GM12874 (cell line): Measurements from ENCODE around the gene DTX3.

Source experiments
- CTCF ChIP-seq: IDR thresholded peaks from 2 replicates; pipeline ENCODE4 v1.5.1; 2011; ENCODE audit warnings: low read depth, mild to moderate bottlenecking, control low read depth, low read length, moderate library complexity; ENCODE audit not compliant: insufficient read depth

Gene DTX3

GRCh38 chr12:57626111-57626920, 21.7 kb downstream of the DTX3 start:
- TF ChIP-seq CTCF = no peak

- TF ChIP-seq CTCF = no peak
Observed at GRCh38 chr12:57626921-57627445, 22.4 kb downstream of the DTX3 start.

GRCh38 chr12:57627501-57628279, 23.1 kb downstream of the DTX3 start:
- TF ChIP-seq CTCF = peak; percentile 29; the same call in 1 of the 2 replicates

- no peak for TF ChIP-seq CTCF
Observed at GRCh38 chr12:57628280-57629191, 23.9 kb downstream of the DTX3 start.

- no peak for TF ChIP-seq CTCF
Observed at GRCh38 chr12:57629897-57630471, 25.4 kb downstream of the DTX3 start.

- TF ChIP-seq CTCF = no peak
Observed at GRCh38 chr12:57630891-57631433, 26.3 kb downstream of the DTX3 start.
